GM19351 (cell line): ENCODE data around the gene SLC16A8.
"Not testable (repeated sequence)": the region's sequence is repeated elsewhere in the genome, so short reads cannot be mapped to it uniquely, and the experiment has no call there.

ENCODE experiments used
- ATAC-seq: cut with Tn5 transposase; IDR thresholded peaks from one replicate; pipeline ENCODE4 v1.9.1; 2021; ENCODE audit warnings: mild to moderate bottlenecking, moderate library complexity; ENCODE audit not compliant: unreplicated experiment

Gene SLC16A8

DNA sequence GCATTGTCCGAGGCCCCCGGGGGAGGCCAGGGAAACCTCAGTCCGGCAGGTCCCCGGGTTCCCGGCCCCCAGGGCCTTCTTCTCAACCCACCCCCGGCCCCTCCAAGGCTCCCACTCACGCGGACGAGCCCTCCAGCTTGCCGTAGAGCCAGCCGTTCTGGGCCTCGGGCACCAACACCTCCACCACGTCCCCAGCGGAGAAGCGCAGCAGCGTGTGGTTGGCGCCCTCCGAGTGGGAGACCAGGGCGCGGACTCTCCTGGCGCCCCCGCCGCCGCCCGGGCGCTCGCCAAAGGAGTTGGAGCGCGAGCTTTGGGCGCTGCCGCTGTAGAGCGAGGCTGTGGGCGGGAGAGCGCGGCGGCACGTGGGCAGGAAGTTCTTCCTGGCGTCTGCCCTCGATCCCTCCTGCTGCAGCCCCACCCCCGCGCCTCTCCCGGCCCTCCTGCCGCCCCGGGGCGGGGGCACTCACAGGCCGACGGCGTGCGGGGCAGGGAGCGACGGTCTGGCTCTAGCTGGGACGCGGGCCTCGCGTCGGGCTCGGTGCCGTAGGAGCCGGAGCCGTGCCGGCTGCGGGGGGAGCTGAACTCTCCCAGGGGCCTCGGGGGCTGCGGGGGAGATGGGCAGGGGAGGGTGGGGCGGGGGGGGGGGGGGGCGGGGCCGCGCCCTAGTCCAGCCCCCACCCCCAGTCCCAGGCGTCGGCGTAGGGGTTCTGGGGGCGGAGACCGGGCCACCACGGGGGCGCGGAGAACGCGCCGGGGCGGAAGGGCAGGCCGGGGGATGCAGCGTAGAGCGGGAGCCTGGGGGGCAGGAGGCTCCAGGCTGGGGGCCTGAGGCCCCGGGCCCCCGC, 4.9 kb upstream of the SLC16A8 start:
- no peak for ATAC-seq

DNA sequence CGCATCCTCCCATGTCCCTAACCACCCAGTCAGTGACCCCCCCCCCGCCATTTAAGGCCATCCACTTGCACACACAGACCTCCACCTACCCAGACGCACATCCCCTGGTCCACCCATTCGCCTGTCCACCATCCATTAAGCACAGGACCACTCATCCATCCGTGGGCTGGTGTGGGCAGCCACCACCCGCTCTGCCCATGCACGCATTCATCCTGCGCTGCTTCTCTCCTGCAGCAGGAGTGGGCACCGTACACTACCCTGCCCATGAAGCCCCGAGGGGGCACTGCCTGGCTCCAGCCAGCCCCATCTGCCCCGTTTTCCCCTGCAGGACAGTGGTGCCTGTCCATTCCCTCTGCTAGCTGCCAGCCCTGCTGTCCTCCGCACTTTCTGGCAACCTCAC, 3.9 kb upstream of the SLC16A8 start:
- ATAC-seq, result no peak

DNA sequence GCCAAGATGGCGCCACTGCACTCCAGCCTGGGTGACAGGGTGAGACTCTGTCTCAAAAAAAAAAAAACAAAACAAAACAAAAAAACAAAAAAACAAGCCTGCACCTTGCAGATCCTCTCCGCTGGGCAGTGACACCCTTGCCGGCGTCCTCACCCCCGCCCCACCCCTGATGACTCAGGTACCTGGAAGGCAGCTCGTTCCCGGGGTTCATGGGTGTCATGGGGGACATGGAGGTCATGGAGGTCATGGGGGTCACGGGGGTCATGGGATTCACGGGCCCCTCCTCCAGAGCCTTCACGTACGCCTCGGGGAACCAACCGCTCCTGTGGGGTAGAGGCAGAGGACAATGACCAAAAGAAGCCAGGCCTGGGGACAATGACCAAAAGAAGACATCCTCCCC, 3.0 kb upstream of the SLC16A8 start:
- no peak for ATAC-seq

DNA sequence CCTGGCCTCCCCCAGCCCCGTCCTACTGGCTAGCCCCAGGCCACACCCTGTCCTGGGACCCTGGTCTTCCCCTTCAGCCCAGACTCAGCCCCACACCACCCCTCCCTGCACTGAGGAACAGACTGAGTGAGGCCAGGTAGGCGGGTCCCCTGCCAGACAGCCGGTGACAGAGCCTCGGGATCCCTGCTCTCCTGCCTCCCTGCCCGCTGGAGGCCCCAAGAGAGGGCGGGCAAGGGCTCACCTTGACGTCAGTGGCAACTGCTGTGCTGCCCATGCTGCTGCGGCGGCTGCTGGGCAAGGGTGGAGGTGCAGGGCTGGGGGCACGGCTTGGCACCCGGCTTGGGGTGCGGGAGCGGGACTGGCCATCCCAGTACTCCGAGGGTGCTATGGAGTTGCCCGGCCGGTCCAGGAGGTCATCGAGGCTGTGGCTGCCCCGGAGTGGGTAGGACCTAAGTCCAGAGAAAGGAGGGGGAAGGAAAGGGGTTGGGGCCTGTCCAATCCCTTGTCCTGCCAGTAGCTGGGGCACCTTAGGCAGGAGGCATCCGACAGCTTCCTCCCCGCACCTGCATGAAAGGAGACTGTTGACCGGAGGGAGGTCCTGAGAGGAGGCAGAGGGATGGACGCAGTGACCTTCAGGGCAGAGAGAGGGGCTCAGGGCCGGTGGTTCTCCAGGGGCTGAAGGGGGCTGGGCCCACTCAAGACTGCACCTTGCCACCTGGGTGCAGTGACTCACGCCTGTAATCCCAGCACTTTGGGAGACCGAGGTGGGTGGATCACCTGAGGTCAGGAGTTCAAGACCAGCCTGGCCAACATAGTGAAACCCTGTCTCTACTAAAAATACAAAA, 2.2 kb upstream of the SLC16A8 start:
- no peak for ATAC-seq

DNA sequence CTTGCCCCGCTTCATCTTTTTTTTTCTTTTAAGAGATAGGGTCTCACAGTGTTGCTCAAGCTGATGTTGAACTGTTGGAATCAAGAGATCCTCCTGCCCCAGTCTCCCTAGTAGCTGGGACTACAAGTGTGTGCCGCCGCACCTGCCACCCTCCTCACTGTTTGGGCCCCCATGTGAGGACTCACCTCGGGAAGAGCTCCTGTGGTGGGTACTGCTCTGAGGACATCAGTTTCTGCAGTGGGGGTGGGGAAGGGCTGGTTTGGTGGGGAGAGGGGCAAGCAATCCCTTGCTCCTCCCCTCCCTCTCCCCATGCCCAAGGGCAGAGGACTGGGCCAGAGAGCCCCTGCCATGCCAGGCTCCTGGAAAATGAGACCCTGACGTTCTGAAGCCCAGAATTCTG, 1.5 kb upstream of the SLC16A8 start:
- ATAC-seq, result no peak

DNA sequence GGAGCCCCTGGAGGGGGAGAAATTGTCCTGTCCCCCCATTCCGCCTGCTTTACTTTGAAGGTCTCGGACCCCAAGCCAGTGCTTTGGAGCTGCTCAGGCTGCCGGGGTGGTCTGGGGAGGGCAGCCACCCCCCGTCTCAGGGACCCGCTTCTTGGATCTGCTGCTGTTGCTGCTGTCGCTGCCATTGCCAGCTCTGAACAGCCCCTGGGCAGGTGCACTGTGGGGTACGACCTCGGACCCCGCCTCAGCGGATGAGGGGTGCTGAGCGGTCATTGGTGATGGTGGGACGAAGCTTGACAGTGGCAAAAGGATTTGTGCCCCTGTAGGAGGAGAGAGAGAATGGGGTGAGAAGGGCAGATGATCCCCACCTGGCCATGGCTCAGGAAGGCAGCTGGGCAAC, 1.1 kb upstream of the SLC16A8 start:
- ATAC-seq, result no peak

DNA sequence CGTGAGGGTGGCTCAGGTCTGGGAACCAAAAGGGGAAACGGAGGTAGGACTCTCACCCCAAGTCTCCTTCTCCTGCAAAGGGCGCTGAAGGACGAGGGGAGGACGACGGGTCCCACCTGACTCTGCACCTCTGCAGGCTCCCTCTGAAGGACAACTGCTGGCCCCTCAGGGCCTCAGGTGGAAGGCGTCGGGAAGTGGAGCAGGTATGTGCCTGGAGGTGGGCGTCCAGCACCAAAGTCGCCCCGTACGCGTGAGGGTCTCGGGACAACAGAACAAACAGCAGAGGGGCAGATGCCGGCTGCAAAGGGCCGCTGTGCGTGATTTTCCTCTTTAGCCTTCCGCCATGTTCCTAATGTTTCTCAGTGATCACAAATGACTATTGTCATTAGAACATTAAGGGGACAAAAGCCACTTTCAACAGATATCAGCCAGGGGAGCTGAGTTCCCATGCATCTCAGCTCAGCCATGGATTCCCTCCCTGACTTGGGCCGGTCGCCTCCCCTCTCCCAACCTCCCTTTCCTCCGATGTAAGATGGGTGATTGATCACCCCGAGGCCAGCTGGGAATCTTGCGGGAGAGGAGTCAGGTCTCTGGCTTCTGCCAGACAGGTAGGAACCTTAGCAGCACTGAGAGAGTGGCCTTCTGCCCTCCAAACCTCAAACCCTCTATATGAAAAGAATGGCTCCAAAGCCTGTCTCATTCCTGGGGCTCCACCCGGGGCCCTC, 836 bp downstream of the SLC16A8 start:
- ATAC-seq, result no peak

DNA sequence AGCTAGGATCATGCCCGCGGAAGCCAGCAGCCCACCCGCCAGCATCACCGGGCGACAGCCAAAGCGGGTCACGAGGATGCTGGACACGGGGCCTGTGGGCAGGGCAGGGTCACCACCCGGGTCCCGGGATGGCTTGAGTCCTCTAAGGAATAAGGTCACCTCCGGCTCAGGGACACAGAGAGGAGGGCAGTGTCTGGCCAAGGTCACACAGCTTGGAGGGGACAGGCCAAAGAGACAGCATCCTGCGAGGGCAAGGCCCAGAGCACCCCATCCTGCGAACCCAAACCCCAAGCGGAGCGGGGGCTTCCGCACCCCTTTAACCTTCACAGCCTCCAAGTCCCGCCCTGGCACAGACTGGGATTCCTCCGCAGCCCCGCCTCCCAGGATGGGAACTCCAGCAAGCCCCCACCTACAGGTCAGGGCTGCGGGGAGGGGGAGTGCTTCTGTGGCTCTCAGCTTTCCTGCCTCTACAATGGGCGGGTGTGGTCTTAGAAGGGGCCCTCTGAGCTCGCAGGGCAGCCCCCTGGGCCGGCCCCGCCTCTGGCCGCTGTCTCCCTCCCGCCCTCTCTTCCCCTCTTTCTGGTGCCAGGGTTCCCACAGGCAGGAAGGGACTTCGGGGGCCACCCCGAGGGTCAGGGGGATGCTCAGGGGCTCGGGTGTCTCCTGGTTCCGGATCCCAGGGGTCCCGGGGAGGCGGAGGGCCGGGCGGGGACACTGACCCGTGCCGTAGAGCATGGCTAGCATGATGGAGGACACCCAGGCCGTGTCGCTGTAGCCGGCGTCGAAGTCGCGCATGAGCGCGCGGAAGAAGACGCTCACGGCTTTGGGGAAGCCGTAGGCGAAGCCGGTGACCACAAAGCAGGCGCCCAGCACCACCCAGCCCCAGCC, 1.8 kb downstream of the SLC16A8 start:
- ATAC-seq, result no peak

DNA sequence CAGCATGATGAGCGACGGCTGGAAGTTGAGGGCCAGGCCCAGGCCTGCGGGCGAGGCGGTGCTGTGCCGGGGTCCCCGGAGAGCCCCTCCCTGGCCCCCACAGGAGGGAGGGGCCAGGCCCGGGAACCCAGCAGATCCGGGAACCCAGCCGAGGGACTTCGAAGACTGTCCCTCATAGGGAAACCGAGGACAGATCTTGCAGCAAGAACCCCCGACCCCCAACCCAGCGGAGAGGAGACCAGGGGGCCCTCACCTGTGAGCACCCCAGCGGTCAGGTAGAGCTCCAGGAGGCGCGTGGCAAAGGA, 2.4 kb downstream of the SLC16A8 start:
- ATAC-seq, result no peak

DNA sequence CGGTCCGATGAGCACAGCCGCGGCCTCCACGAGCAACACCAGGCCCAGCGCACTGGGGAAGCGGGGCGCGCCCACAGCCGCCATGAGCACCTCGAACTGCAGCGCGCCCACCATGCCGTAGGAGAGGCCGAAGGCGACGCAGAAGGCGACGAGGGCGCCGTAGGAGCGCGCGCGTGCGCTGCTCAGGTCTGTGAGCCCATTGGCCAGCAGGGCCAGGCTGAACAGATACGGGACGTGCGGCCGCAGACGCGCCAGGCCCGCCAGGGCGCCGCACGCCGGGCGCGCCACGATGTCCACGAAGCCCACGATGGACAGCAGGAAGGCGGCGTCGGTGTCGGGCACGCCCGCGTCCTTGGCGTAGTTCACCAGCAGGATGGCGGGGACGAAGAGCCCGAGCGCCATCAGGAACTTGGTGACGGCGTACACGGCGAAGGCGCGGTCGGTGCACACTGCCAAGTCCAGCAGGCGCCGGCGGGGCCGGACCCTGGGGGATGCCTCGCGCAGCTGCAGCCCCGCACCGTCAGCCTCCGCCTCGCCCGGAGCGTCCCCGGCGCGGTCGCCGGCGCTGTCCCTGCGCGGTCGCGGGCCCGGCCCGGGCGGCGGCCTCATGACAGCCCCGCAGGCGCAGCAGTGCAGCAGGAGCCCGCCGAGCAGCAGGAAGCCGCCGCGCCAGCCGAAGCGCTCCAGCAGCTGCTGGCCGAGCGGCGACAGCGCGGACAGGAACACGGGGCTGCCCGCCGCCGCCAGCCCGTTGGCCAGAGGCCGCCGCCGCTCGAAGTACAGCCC, 2.9 kb downstream of the SLC16A8 start:
- ATAC-seq, result no peak

DNA sequence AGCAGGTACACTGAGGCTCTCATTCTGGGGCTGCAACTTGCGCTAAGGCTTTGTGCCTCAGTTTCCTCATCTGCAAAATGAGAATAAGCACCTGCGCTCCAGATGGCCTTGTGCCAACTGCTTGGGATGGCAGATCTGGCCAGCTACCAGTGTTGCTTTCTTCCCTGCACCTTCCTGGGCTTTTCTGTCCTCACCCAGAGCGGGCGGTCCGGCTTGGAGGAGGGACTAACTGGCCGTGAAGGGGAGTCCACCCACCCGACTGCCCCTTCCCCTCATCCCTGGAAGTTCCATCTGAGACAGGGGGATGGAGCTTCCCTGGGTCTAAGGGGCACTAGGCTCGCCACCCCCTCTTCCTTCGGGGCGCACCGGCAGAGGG, 3.5 kb downstream of the SLC16A8 start:
- no peak for ATAC-seq

DNA sequence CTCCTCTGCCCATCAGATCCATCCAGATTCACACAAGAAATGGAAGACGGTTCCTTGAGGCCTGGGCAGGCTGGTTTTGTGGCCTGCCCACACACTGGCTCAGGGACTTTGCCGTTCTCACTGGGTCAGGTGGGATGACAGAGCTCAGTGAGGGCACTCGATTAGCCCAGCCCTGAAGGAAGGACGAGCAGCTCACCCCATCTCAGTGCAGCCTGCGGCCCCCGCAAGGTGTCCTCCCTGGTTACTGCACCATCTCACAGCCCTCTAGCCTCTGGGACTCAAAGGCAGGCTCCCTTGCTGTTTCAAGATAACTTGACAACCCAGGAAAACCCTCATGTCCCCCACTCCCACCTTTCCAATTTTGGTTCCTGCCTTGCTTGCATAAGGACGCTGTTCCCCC, 4.2 kb downstream of the SLC16A8 start:
- ATAC-seq, result no peak

DNA sequence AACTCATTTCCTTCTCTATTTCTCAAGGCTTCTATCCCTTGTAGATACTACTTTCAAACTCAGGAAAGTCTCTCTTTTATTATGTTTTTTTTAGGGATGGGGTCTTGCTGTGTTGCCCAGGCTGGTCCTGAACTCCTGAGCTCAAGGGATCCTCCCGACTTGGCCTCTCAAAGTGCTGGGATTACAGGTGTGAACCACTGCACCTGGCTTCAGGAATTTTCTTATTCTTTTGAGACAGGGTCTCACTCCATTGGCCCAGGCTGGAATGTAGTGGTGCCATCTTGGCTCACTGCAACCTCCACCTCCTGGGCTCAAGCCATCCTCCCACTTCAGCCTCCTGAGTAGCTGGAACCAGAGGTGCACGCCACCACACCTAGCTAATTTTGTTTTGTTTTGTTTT, 4.8 kb downstream of the SLC16A8 start:
- not testable (repeated sequence) for ATAC-seq

DNA sequence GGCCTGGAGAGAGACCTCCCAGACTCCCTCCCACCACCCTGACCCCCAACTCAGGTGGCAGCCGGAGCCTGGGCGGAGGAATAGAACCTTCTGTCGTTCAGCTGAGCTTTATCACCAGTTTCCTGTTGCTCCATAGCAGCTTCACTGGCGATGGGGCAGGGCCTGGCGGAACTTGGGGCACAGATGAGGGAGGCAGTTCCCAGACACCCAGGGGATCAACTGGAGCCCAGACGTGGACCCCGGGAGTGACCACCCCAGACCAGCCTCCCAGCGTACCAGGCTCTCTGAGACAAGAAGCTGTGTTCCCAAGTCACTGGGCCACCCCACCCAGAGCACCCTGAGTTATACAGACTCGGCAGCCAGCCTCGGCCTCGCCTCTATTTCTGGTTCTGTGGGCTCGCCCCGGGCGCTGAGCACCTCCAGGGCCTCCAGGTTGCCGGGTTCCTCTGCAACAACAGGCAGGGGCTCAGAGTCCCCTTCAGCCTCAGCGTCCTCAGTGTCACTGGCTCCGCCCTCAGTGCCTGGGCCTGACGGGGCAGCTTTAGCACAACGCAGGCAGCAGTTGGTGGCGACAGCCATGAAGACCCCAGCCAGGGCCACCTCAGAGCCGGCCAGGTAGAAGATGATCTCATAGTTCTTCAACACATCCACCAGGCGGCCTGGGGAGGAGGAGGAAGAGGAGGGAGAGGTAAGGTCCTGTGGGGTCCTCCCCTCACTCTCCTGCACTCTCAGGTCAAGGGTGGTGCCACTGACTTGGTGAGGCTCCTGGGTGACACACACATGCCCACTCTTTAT, 5.7 kb downstream of the SLC16A8 start:
- no peak for ATAC-seq

DNA sequence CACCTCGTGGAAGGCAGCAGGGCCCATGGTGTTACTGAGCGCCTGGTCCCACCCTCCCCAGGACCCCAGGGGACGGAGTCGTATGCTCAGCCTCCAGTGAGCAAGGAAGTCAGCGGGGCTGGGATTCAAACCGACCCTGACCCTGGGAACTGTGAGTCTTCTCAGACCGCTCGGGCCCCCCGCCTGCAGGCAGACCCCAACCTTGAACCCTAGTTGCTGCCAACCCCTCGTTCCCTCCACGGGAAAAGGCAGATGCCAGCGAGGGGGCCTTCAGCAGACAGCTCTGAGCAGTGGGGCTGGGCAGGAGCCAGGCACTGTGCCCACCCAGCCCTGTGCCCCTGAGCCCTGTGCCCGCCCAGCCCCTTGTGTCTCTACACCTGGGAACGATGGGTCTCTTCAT, 6.4 kb downstream of the SLC16A8 start:
- no peak for ATAC-seq

DNA sequence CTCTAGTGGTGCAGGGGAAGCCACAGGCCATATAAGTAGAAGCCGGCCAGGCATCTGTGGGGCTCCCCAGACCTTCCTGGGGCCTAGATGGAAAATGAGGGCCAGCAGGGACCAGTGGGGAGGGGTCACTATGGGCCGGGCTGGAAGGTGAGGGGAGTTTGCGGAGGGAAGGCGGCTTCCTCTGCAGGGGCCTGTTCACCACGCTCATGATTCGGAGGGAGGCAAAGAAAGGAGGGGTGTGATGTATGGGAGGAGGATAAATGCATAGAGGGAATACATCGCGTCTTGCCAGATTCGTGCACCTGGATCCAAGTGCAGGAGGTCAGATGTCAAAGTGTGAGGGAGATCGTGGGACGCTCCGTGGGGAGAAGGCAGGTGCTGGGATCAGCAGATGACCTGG, 6.9 kb downstream of the SLC16A8 start:
- ATAC-seq, result no peak

DNA sequence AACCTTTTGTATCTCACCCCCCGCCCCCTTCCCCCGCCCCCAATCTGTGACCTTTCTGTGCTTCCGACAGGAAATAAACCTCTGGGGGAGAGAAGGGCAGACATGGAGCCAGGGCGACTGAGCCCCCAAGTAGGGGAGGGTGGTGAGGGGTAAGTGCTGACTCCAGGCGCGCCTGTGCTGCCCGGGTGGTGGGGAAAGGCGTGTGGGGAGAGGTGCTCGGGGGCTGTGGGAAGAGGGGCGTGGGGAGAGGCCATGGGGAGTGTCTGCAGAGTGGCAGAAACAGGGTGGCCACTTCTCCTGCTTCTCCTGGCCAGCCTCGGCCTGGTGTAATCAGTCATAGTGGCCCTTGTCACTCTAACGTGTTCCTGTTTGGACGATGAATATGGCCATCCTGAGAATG, 8.0 kb downstream of the SLC16A8 start:
- ATAC-seq, result no peak

DNA sequence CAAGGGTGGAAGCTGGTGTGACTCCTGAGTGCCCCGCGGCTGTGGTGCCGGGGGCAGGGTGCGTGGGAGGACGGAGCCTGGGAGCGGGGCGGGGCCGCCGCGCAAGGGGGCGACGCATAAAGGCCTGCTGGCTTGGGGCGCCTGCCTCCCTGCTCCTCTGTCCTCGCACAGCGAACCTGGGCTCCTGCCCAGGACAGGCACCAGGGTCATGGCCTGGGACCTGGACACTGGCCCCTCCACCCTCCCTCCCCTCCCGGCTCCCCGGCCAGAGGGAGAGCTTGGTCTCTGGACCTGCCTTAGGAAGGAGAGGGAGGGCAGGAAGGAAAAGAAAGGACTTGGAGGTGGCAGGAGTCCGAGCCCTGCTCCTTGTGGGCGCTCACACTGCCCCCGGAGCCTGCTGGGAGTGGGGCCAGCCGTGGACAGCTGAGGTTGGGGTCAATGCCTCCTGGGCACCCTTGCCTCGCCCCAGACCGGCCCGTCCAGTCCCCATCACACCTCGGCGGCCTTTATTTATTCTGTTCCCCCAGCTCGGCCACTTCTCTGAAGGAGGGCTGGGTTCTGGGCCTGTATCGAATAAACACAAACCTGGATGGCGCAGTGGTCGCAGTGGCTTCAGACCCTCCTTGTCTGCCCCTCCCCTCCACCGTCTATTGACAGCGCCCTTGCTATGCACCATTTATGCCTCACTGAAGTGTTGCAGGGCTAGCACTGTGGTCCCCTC, 8.7 kb downstream of the SLC16A8 start:
- no peak for ATAC-seq
